Endothelial cell of umbilical vein (primary cell): ENCODE results near the gene WBP1L. TPM values are rescaled to one million over a fixed set of nuclear protein-coding genes. Genes with fewer than 3 reads are reported as not detected.

Experiments used
- BruUV-seq: library from RNA; stranded (reverse); fragments of 400-500 nt; replicated peaks from 2 replicates; lab custom pipeline; 2021; lab: Mats Ljungman, UMichigan
- CTCF ChIA-PET: fragments of 300-600, 350-600 bp; sonication (Branson Sonifier 250); formaldehyde crosslinking; loops from one replicate; lab custom pipeline; 2021; ENCODE audit warnings: antibody characterized with exemption, inconsistent platforms; lab: Charles Lee
- POLR2A ChIA-PET: fragments of 300-600, 350-600 bp; sonication (Branson Sonifier 250); formaldehyde crosslinking; loops from one replicate; lab custom pipeline; 2021; ENCODE audit warnings: antibody characterized with exemption, inconsistent platforms; lab: Charles Lee
- DNase-seq: peaks from one replicate; pipeline ENCODE4 v3.0.0-alpha.2; 2011; ENCODE audit warnings: low read depth, low spot score
- FAIRE-seq: peaks from 2 replicates; lab custom pipeline; 2011; peaks lifted over from hg19 to GRCh38; lab: Jason Lieb, UNC
- H2AFZ ChIP-seq: 2 replicates; pipeline ENCODE4 v1.6.0; 2012; ENCODE audit warnings: low read depth, low read length, control low read depth, inconsistent platforms
- H3K27ac ChIP-seq: 2 replicates; pipeline ENCODE4 v1.5.1; 2011; ENCODE audit warnings: low read depth, mild to moderate bottlenecking, control low read depth, low read length, moderate library complexity; ENCODE audit not compliant: insufficient read depth
- H3K27me3 ChIP-seq, 2 experiments: 2 replicates each; pipeline versions ENCODE4 v1.6.0 to v1.6.1; 2011; ENCODE audit warnings: low read length in 2 of 2, mixed read lengths in 1 of 2; ENCODE audit not compliant: control insufficient read depth in 2 of 2, insufficient read depth in 2 of 2
- H3K36me3 ChIP-seq, 2 experiments: 2 replicates in 1 of 2; 3 replicates in 1 of 2; pipeline ENCODE4 v1.5.1; 2011; ENCODE audit warnings: low read length in 2 of 2, mild to moderate bottlenecking in 1 of 2, moderate library complexity in 1 of 2; ENCODE audit not compliant: control insufficient read depth in 2 of 2, insufficient read depth in 2 of 2; ENCODE audit errors: extremely low read depth in 1 of 2
- H3K4me1 ChIP-seq: 3 replicates; pipeline ENCODE4 v1.5.1; 2011; ENCODE audit warnings: mild to moderate bottlenecking, low read length; ENCODE audit not compliant: control insufficient read depth, insufficient read depth; ENCODE audit errors: extremely low read depth
- H3K4me2 ChIP-seq: 2 replicates; pipeline ENCODE4 v1.6.1; 2011; ENCODE audit warnings: low read length, control low read depth, mixed read lengths; ENCODE audit not compliant: insufficient read depth
- H3K4me3 ChIP-seq, 3 experiments: fragments of 200-600 bp in 1 of 3; sonication (generic), shearing (Covaris generic) in 1 of 3; replicated peaks in 1 of 3; 2 replicates each; pipeline ENCODE4 v1.5.1; 2011 to 2016; ENCODE audit warnings: control low read depth in 3 of 3, low read length in 3 of 3, mild to moderate bottlenecking in 2 of 3, inconsistent platforms in 1 of 3, low read depth in 1 of 3, moderate library complexity in 1 of 3; ENCODE audit not compliant: insufficient read depth in 1 of 3
- H3K79me2 ChIP-seq: 2 replicates; pipeline ENCODE4 v1.6.0; 2012; ENCODE audit warnings: low read length, inconsistent platforms; ENCODE audit not compliant: control insufficient read depth, insufficient read depth
- H3K9ac ChIP-seq: replicated peaks from 2 replicates; pipeline ENCODE3; 2011; ENCODE audit warnings: low read length, control low read depth; ENCODE audit not compliant: insufficient read depth; ENCODE audit errors: extremely low read depth
- H3K9me1 ChIP-seq: replicated peaks from 3 replicates; pipeline ENCODE4 v1.6.0; 2011; ENCODE audit warnings: mild to moderate bottlenecking, low read length; ENCODE audit not compliant: control insufficient read depth, insufficient read depth; ENCODE audit errors: extremely low read depth
- H3K9me3 ChIP-seq: replicated peaks from 2 replicates; pipeline ENCODE4 v1.5.1; 2012; ENCODE audit warnings: low read length, inconsistent platforms; ENCODE audit not compliant: control insufficient read depth, insufficient read depth
- H4K20me1 ChIP-seq: replicated peaks from 2 replicates; pipeline ENCODE3; 2011; ENCODE audit warnings: mild to moderate bottlenecking, low read length; ENCODE audit not compliant: control insufficient read depth, insufficient read depth; ENCODE audit errors: extremely low read depth
- CTCF ChIP-seq, 2 donors: IDR thresholded peaks; 1 replicate in 1 of 2; 2 replicates in 1 of 2; pipeline ENCODE4 v1.5.1; 2011; ENCODE audit warnings: low read length in 2 of 2, mild to moderate bottlenecking in 2 of 2, moderate library complexity in 2 of 2, control low read depth in 1 of 2, inconsistent platforms in 1 of 2, low read depth in 1 of 2; ENCODE audit not compliant: insufficient read depth in 1 of 2; ENCODE audit errors: extremely low read depth in 1 of 2
- POLR2AphosphoS5 ChIP-seq: IDR thresholded peaks from 2 replicates; pipeline ENCODE4 v1.6.1; 2012; ENCODE audit warnings: low read depth, mild to moderate bottlenecking, control low read depth, low read length, moderate library complexity; ENCODE audit not compliant: insufficient read depth
- dilution Hi-C: fragments of 300-500 bp; cut with MboI; formaldehyde crosslinking; loops from one replicate; pipeline ENCODE4 v1.15.0; 2019; ENCODE audit warnings: low sequenced_read_pairs; ENCODE audit not compliant: extremely low pct_ligation_motif_present
- intact Hi-C: fragments of 100-400 bp; cut with micrococcal nuclease; formaldehyde crosslinking; loops from one replicate; pipeline ENCODE4 v1.10.0; 2022
- polyA plus RNA-seq, 4 experiments: library from polyadenylated mRNA; depleted of rRNA in 3 of 4; stranded (reverse) in 3 of 4; unstranded in 1 of 4; fragments of >200 nt; gene quantifications; 2 replicates each; pipeline versions ENCODE4 v1.2.1 to v1.2.3, GENCODE V29; 2011 to 2012; ENCODE audit warnings: missing spikeins in 1 of 4
- total RNA-seq: library from RNA; stranded (reverse); gene quantifications from 2 replicates; pipeline ENCODE4 v1.2.3, GENCODE V29; 2021

The WBP1L gene
- total and polyA plus RNA-seq, 2 donors (not counting 3 experiments of a cell fraction or from before 2014, with no cell fraction given), result 46.0 to 70.3 TPM

GRCh38 chr10:102729029-102730026 is 14.4 kb upstream of the WBP1L start:
- H3K4me3 ChIP-seq, result no peak overlapping the region
- TF ChIP-seq POLR2AphosphoS5 (no peak), CTCF (IDR thresholded peaks at IDR 0.05; ENCODE audit: extremely low read depth in 1 of 2, insufficient read depth in 1 of 2, low read depth in 1 of 2, low read length in 2 of 2) (peak; percentile 90 to 92)
- peaks cover 0 to 2% of the 10 kb centered on the region in 2 experiments for H3K36me3 ChIP-seq
- CTCF ChIA-PET, result interaction anchor here (1.0 to 5.9 kb wide), 4 partner anchors 11 to 515 kb away, joined by 3 to 62 read pairs (median 30); no protein-coding TSS in a partner anchor
- intact Hi-C loops, result loop anchor here (1.0 to 5.0 kb wide), 5 partner anchors 24 to 340 kb away; partner anchors contain the start of gene CNNM2
- no peak overlapping the region for H3K9ac ChIP-seq
- H3K4me2 ChIP-seq, result no peak overlapping the region
- no peak overlapping the region for H3K27ac ChIP-seq
- no TSS peak for BruUV-seq
- no peaks in the 10 kb centered on the region for H3K4me1 ChIP-seq
- H3K9me3 ChIP-seq, result no peaks in the 10 kb centered on the region
- POLR2A ChIA-PET, result no interaction called here
- dilution Hi-C loops, result no loop called here
- no peaks in the 10 kb centered on the region for H3K9me1 ChIP-seq
- DNase-seq (peak; percentile 78), FAIRE-seq (peak; percentile 83)
- H4K20me1 ChIP-seq, result no peaks in the 10 kb centered on the region
- no peak overlapping the region for H2AFZ ChIP-seq
- H3K79me2 ChIP-seq, result no peaks in the 10 kb centered on the region
- no peaks in the 10 kb centered on the region for H3K27me3 ChIP-seq
